GM18951 (cell line): ENCODE measurements around the gene HCN4.

Experiments
- POLR2A ChIP-seq: IDR thresholded peaks from 4 replicates; pipeline ENCODE4 v1.6.1; 2011; ENCODE audit warnings: mild to moderate bottlenecking; ENCODE audit not compliant: insufficient read length, insufficient read depth; ENCODE audit errors: extremely low read depth
- in situ Hi-C: fragments of 300-500 bp; cut with MboI; formaldehyde crosslinking; loops from one replicate; pipeline ENCODE4 v1.12.0; 2022; ENCODE audit warnings: low sequenced_read_pairs, mixed read lengths, inconsistent platforms; ENCODE audit not compliant: unreplicated experiment

Gene HCN4

GRCh38 chr15:73352082-73352481 lies 16.7 kb downstream of the HCN4 start:
- in situ Hi-C loops = no loop called here
- TF ChIP-seq POLR2A = no peak

DNA sequence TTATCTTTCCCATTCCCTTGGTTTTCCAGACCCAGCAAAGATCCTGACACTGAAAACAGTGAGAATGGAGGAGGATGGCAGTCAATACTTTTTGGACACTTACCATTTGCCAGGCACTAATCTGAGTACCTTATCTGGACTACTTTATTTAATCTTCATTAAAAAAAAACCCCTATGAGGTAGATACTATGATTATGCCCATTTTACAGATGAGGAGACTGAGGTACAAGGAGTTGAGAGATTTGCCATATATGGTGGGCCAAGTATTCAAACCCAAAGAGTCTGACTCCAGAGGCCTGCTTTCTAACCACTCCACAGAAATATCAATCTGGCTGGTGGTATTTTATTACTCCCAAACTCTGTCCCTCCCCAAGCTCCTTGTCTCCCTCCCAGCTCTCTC lies 19.6 kb downstream of the HCN4 start:
- in situ Hi-C loops = no loop called here
- TF ChIP-seq POLR2A = no peak

GRCh38 chr15:73346735-73347312 lies 21.9 kb downstream of the HCN4 start:
- in situ Hi-C loops = no loop called here
- TF ChIP-seq POLR2A = no peak

DNA sequence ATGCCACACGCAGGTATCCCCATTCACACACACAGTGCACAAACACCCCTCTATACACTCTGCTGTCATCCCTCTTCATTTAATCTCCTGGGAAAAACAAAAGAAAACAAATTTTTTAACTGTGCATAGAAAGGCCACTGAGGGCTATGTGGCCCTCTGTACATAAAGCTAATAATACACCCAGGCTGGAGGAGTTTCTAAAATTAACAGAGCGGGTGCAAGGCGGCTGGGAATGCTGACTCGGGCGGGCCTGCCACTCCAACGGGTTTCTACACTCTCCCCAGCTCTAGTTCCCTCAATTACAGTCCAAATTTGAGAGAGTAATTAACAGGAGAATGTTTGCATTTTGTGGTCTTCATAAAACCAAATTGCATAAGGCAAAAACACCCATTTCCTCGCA lies 23.1 kb downstream of the HCN4 start:
- in situ Hi-C loops = no loop called here
- no peak for TF ChIP-seq POLR2A

- no peak for TF ChIP-seq POLR2A
- in situ Hi-C loops = no loop called here
Measured at GRCh38 chr15:73344056-73344455, 24.7 kb downstream of the HCN4 start.

GRCh38 chr15:73341886-73342600 lies 26.7 kb downstream of the HCN4 start:
- in situ Hi-C loops = no loop called here
- TF ChIP-seq POLR2A = no peak

DNA sequence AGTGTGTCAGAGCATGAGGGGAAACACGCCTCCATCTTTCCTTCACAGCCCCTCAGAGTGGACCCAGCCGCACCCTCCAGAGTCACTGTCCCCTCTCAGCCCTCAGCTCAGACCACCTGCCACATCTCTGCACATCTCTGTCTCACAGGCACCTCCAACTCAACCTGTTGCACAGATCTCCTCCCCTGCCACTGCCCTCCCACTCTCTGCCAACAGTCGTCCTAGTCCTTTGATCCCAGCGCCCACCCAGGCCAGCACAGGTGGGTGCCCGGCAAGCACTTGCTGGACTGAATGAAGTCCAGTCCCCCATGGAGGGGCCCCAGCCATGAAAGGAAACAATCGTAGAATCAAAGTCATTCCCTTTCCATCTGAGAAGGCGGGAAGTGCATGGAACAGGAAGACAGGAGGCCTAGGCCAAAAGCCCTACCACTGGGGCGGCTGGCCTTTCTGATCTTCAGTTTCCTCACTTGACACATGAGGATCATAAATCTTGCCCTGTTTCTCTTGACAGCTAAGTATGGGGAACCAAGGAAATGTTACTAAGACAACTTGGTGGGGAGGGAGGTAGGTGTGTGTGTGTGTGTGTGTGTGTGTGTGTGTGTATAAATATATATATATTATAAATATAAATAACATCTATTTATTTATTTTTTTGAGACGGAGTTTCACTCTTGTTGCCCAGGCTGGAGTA lies 28.1 kb downstream of the HCN4 start:
- in situ Hi-C loops = no loop called here

DNA sequence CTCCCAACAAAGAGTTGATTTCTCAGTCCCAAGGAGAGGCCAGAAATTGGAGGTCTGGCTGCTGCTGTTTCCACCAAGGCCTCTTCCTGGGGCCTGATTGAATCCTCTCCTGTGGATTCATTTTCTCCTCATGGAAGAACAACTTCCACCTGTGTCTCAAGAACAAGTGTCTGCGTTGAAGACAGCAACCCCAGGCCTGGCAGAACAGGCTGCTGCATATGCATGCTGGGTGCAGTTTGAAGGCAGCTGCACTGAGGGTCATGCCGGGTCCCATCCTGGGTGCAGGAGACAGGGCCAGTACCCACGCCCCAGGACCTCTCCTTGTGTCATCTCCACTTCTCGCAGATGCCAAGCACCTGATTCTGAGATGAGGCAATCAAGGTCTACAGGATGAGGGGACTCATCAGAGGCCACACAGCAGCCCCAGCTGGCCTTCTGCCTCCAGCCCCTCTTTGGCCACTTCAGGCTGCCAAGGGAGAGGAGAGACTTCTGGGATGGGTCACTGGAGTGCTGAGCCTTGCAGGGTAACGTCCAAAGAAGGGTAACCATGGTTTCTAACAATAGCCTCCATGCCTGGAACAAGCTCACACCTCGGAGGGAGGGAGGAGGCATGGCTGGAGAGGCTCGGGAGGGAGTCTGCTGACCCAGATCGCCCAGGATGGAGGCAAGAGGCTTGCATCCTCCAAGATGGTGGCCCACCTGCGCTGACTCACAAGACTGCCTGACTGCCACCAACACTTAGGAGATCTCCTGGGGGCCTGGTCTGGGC lies 30.0 kb downstream of the HCN4 start:
- in situ Hi-C loops = no loop called here
- TF ChIP-seq POLR2A = no peak

More for the DNA sequence above, 28.1 kb downstream of the HCN4 start:
- TF ChIP-seq POLR2A = no peak

DNA sequence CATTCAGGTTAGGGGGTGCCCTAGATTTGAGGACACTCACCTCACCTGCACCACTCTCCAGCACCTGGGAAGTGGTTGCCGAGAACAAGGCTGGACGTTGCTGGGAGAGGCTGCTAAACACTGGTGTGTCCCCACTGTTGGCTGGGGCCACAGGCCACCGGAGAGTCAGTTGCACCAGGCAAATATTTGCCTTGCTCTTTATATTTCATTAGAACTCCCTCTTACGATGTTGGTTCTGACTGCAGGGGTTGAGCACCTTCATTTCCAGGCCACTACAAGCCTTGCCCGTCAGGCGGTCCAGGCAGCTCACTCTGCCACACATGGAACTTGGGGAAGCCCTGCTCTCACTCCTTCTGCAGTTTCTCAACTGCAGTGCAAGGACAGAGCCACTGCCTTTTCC lies 30.7 kb downstream of the HCN4 start:
- in situ Hi-C loops = no loop called here

GRCh38 chr15:73337187-73337586 lies 31.6 kb downstream of the HCN4 start:
- in situ Hi-C loops = no loop called here
- no peak for TF ChIP-seq POLR2A

More for the DNA sequence above, 30.7 kb downstream of the HCN4 start:
- no peak for TF ChIP-seq POLR2A

DNA sequence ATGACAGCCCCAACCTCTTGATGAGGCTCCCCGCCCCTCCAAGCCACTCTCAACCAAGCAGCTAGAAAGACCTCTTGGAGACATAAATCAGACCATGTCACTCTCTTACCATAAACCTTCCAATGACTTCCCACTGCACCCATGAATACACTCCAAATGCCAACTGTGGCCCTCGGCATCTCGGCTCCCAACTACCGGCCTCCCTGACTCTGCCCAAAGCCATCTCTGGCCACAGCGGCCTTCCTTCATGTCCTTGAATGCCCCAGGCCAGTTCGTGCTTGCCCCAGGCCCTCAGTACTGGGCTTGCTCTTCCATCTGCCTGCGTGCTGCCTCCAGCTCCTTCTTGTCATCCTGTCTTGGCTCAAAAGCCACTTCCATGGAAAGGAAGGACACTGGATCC lies 32.0 kb downstream of the HCN4 start:
- in situ Hi-C loops = no loop called here
- TF ChIP-seq POLR2A = no peak

GRCh38 chr15:73335471-73335870 lies 33.3 kb downstream of the HCN4 start:
- in situ Hi-C loops = no loop called here
- no peak for TF ChIP-seq POLR2A

DNA sequence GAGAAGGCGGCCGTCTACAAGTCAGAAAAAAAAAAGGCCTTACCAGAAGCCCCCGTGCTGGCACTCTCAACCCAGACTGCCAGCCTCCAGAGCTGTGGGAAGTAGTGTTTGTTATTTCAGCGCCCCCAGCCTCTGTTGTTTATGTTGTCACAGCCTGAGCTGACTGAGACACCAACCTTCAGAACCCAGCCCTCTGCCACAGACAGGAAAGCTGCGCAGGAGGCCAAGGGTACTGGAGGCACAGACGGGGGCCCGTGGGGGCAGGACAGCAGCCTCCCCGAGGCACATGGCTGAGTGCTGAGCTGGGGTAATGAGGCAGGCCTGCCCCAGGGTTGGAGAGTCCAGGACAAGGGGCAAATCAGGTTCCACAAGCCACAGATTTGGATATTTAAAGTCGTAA lies 33.7 kb downstream of the HCN4 start:
- in situ Hi-C loops = no loop called here
- TF ChIP-seq POLR2A = no peak

DNA sequence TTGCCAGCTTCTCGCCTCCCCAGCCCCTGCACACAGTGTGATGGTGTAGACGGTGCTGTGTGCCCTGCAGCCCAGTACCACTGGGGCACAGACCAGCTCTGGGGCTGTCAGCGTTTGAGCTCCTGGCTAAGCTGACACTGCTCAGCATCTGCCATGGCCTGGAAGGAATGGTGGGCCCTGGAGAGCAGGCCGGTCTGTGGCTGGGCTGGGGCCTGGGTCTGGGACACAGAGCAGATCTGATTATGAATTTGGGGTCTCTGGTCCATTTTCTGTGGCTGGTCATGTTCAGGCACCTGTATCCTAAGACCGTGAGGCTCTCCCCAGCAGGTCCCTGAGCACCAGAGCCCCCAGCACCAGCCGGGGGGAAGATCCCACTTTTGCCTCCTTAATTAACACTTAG lies 34.7 kb downstream of the HCN4 start:
- in situ Hi-C loops = no loop called here
- TF ChIP-seq POLR2A = no peak

- TF ChIP-seq POLR2A = no peak
- in situ Hi-C loops = no loop called here
Measured at GRCh38 chr15:73333001-73333400, 35.8 kb downstream of the HCN4 start.
